PC-3 (cell line): ENCODE measurements around the gene STON1. TPM values are rescaled to one million over a fixed set of nuclear protein-coding genes. Genes with fewer than 3 reads are reported as not detected.
"Not testable (repeated sequence)": the region's sequence is repeated elsewhere in the genome, so short reads cannot be mapped to it uniquely, and the experiment has no call there.

ENCODE experiments used
- ATAC-seq: fragments of 200-7000 bp; cut with Tn5 transposase; 2 replicates; pipeline ENCODE4 v1.9.1; 2020; ENCODE audit warnings: mild to moderate bottlenecking, moderate library complexity
- BruUV-seq: library from RNA; stranded (reverse); fragments of 400-500 nt; replicated peaks from 2 replicates; lab custom pipeline; 2021; lab: Mats Ljungman, UMichigan
- CTCF ChIA-PET: fragments of 300-600 bp; sonication (Branson Sonifier 250); formaldehyde crosslinking; loops from one replicate; lab custom pipeline; 2022; ENCODE audit warnings: antibody characterized with exemption; lab: Charles Lee
- POLR2A ChIA-PET: fragments of 300-600 bp; sonication (Branson Sonifier 250); formaldehyde crosslinking; loops from one replicate; lab custom pipeline; 2022; ENCODE audit warnings: antibody characterized with exemption; ENCODE audit not compliant: unreplicated experiment; lab: Charles Lee
- DNase-seq: peaks from one replicate; pipeline ENCODE4 v3.0.0-alpha.2; 2015
- H2AFZ ChIP-seq: fragments of 300-600 bp; sonication (generic); 2 replicates; pipeline ENCODE4 v1.6.0; 2016; ENCODE audit warnings: antibody characterized with exemption, low read length
- H3F3A ChIP-seq: fragments of 300-600 bp; sonication (generic); one replicate; pipeline ENCODE4 v1.6.0; 2017; ENCODE audit warnings: antibody characterized with exemption, low read length, control low read depth, mild to moderate bottlenecking; ENCODE audit not compliant: unreplicated experiment
- H3K27ac ChIP-seq: fragments of 300-600 bp; sonication (generic); 2 replicates; pipeline ENCODE4 v1.5.1; 2016; ENCODE audit warnings: mild to moderate bottlenecking, low read length
- H3K27me3 ChIP-seq: fragments of 300-600 bp; sonication (generic); 2 replicates; pipeline ENCODE4 v1.6.1; 2016; ENCODE audit warnings: low read length, mixed read lengths
- H3K36me3 ChIP-seq: fragments of 300-600 bp; sonication (generic); 2 replicates; pipeline ENCODE4 v1.6.1; 2016; ENCODE audit warnings: low read depth, mixed run types, low read length, mixed read lengths
- H3K4me1 ChIP-seq: fragments of 300-600 bp; sonication (generic); 2 replicates; pipeline ENCODE4 v1.5.1; 2016; ENCODE audit warnings: low read length; ENCODE audit not compliant: insufficient read depth
- H3K4me2 ChIP-seq: fragments of 300-600 bp; sonication (generic); 2 replicates; pipeline ENCODE4 v1.6.0; 2016; ENCODE audit warnings: low read length
- H3K4me3 ChIP-seq: fragments of 300-600 bp; sonication (generic); 2 replicates; pipeline ENCODE4 v1.5.1; 2016; ENCODE audit warnings: mild to moderate bottlenecking, low read length, mixed read lengths
- H3K79me2 ChIP-seq: fragments of 300-600 bp; sonication (generic); 2 replicates; pipeline ENCODE4 v1.6.1; 2017; ENCODE audit warnings: low read length, mixed read lengths
- H3K9ac ChIP-seq: fragments of 300-600 bp; sonication (generic); 2 replicates; pipeline ENCODE4 v1.6.0; 2016; ENCODE audit warnings: mild to moderate bottlenecking, low read length
- H3K9me2 ChIP-seq: fragments of 300-600 bp; sonication (generic); replicated peaks from 2 replicates; pipeline ENCODE4 v1.6.1; 2016; ENCODE audit warnings: mixed run types, low read length, mixed read lengths
- H3K9me3 ChIP-seq: fragments of 300-600 bp; sonication (generic); 2 replicates; pipeline ENCODE4 v1.6.1; 2016; ENCODE audit warnings: low read length, mixed read lengths
- H4K20me1 ChIP-seq: fragments of 300-600 bp; sonication (generic); 2 replicates; pipeline ENCODE4 v1.6.1; 2016; ENCODE audit warnings: low read length, mixed read lengths
- CTCF ChIP-seq: fragments of 300-600 bp; sonication (generic); conservative IDR thresholded peaks from 2 replicates; pipeline ENCODE4 v1.5.1; 2017; ENCODE audit warnings: antibody characterized with exemption, low read depth, mild to moderate bottlenecking, low read length
- EZH2 ChIP-seq: fragments of 300-600 bp; sonication (generic); IDR thresholded peaks from one replicate; pipeline ENCODE4 v1.6.1; 2017; ENCODE audit warnings: antibody characterized with exemption, mild to moderate bottlenecking, low read length; ENCODE audit not compliant: unreplicated experiment
- EZH2phosphoT487 ChIP-seq: fragments of 300-600 bp; sonication (generic); IDR thresholded peaks from 2 replicates; pipeline ENCODE4 v1.6.1; 2018; ENCODE audit warnings: mild to moderate bottlenecking, antibody characterized with exemption, low read length, borderline replicate concordance
- intact Hi-C: fragments of 100-400 bp; cut with micrococcal nuclease; formaldehyde crosslinking; loops from 2 replicates; pipeline ENCODE4 v1.9.0; 2023
- total RNA-seq: library from RNA; depleted of rRNA; stranded (reverse); fragments of >200 nt; gene quantifications from 2 replicates; pipeline ENCODE4 v1.2.3, GENCODE V29; 2014

The STON1 gene
- total RNA-seq, 1 experiment from 2014 or later, result 1.2 TPM

DNA sequence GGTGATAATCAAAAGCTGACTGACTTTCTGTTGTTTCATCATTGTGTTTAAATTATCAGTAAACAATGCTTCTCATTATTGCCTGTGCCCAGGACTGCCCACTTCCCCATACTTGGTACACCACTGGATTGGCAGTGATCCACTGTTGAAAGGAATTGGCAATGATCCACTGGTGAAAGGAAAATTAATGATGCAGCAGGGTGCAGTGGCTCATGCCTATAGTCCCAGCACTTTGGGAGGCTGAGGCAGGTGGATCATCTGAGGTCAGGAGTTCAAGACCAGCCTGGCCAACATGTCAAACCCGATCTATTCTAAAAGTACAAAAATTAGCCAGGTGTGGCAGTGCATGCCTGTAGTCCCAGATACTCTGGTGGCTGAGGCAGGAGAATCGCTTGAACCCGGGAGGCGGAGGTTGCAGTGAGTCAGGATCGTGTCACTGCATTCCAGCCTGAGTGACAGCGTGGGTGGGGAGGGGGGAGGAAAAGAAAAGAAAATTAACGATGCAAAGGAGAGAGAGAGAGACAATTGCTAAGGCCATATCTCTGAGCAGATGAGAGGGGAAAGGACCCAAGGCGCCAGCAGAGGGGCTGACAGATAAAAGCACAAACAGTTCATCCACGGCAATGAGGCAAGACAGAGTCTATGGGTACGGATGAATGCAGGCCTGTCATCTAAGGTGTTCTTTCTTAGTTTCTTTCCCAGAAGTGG lies 77.5 kb downstream of the STON1 start:
- ATAC-seq (peak; percentile 43), DNase-seq (peak; percentile 66)
- H3F3A ChIP-seq, result no peaks in the 10 kb centered on the region
- ChIA-PET CTCF (no interaction called here), POLR2A (no interaction called here)
- no peaks in the 10 kb centered on the region for H3K9me2 ChIP-seq
- H3K27ac ChIP-seq, result no peak overlapping the region
- no peaks in the 10 kb centered on the region for H3K9me3 ChIP-seq
- peak overlapping the region; percentile 7; the same call in 1 of the 2 replicates for H3K4me2 ChIP-seq
- H2AFZ ChIP-seq, result 0 out of 2 replicates have a peak overlapping the region, but pooled peaks have one; percentile 2
- H4K20me1 ChIP-seq, result no peaks in the 10 kb centered on the region
- no peaks in the 10 kb centered on the region for H3K27me3 ChIP-seq
- no TSS peak for BruUV-seq
- H3K79me2 ChIP-seq, result no peaks in the 10 kb centered on the region
- H3K4me1 ChIP-seq, result peaks cover 10% of the 10 kb centered on the region; the same call in 1 of the 2 replicates
- no peak overlapping the region for H3K4me3 ChIP-seq
- H3K9ac ChIP-seq, result no peak overlapping the region
- no peak for TF ChIP-seq EZH2phosphoT487
- no peak for TF ChIP-seq EZH2
- no peak for TF ChIP-seq CTCF
- no peaks in the 10 kb centered on the region for H3K36me3 ChIP-seq
- intact Hi-C loops, result no loop called here

DNA sequence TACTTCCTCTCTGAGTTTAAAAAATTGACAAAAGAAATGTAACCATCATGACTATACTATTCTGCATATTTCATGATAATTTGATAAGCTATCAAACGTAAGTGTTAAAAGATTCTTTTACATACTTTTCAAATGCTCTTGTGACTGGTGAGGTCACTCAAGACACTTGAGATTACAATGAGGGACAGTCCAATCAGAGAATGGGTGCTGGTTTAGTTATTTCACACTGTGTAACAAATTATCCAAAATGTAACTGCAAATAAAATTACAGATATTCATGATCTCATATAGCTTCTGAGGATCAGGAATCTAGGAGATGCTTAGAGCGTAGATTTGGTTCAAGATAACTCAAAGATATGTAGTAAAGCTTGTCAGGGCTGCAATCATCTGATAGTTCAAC lies 83.3 kb downstream of the STON1 start:
- TF ChIP-seq EZH2phosphoT487, result no peak
- POLR2A ChIA-PET, result no interaction called here
- Histone ChIP-seq H3K9ac (no peak overlapping the region), H3K36me3 (no peaks in the 10 kb centered on the region), H4K20me1 (no peaks in the 10 kb centered on the region), H3K27ac (no peak overlapping the region), H3K9me2 (no peaks in the 10 kb centered on the region), H3K4me2 (no peak overlapping the region), H2AFZ (no peak overlapping the region), H3K4me3 (no peak overlapping the region), H3K79me2 (no peaks in the 10 kb centered on the region), H3K9me3 (no peaks in the 10 kb centered on the region), H3K4me1 (no peaks in the 10 kb centered on the region), H3F3A (no peaks in the 10 kb centered on the region), H3K27me3 (peaks cover 4% of the 10 kb centered on the region)
- intact Hi-C loops, result no loop called here
- CTCF ChIA-PET, result no interaction called here
- BruUV-seq, result no TSS peak
- no peak for ATAC-seq
- DNase-seq, result no peak

DNA sequence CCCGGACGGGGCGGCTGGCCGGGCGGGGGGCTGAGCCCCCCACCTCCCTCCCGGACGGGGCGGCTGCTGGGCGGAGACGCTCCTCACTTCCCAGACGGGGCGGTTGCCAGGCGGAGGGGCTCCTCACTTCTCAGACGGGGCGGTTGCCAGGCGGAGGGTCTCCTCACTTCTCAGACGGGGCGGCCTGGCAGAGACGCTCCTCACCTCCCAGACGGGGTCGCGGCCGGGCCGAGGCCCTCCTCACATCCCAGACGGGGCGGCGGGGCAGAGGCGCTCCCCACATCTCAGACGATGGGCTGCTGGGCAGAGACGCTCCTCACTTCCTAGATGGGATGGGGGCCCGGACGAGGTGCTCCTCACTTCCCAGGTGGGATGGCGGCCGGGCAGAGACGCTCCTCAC lies 84.6 kb downstream of the STON1 start:
- H3K4me2 ChIP-seq, H3K9me3 ChIP-seq, ATAC-seq, H3K79me2 ChIP-seq, H3K36me3 ChIP-seq, H3F3A ChIP-seq, H3K9me2 ChIP-seq, H4K20me1 ChIP-seq, H3K27me3 ChIP-seq, H3K9ac ChIP-seq, POLR2A ChIA-PET, H3K4me1 ChIP-seq, H3K4me3 ChIP-seq, DNase-seq, H2AFZ ChIP-seq, BruUV-seq, CTCF ChIA-PET, intact Hi-C loops, H3K27ac ChIP-seq: not testable (repeated sequence)
